ENCODE data around the gene SMYD3.

SMYD3 gene

DNA sequence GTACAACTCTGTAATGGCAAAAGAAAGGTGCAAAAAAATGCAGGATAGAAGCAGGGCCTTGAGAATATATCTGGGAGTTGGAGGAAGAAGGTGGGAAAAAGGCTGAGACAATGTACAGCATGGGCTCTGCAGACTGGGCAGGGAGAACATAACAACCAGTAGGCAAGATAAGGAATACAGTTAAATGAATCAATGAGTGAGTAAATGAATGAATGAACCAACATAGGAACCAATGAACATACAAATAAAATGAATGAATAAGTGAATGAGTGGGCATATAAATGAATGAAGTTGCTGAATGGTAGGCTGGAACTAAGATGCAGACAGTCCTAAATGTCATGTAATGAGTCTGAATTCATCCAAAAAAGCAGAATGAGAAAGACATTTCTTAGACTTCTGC lies 370.6 kb downstream of the SMYD3 start:
- DNase-seq, result no peak

DNA sequence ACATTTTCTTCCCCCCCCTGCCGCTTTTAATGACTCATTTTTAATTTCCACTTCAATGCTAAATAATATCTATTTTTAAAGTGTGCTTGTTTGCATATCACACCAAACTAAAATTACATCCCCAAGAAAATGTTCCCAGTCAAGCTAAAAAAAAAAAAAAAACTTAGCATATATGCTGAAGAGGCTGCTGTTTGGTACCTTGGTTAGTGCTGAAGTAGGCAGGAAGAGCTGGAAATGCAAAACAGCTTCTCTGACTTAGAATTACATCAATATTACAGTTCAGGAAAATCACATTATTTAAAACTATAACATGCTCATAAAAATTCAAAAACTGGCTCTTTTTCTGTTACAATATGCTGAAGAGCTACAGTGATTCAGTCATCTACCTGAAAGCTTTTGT lies 372.3 kb downstream of the SMYD3 start:
- DNase-seq, result no peak

DNA sequence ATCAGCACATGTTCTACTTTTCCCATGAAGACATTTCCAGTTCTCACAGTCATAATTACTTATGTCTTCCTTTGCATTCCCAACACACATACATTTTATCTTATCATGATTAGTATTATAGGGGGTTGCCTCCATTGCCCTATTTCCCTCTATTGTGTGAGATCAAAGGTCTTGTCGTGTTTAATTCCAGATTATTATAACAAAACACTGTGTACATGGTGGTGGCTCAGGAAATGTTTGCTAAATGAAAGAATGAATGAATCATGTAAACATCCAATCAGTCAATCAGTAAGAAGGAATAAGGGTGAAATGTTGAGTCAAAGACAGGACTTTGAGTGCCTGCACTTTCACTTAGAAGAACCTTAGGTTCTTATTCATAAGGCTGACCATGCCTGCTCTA lies 376.0 kb downstream of the SMYD3 start:
- DNase-seq, result no peak

DNA sequence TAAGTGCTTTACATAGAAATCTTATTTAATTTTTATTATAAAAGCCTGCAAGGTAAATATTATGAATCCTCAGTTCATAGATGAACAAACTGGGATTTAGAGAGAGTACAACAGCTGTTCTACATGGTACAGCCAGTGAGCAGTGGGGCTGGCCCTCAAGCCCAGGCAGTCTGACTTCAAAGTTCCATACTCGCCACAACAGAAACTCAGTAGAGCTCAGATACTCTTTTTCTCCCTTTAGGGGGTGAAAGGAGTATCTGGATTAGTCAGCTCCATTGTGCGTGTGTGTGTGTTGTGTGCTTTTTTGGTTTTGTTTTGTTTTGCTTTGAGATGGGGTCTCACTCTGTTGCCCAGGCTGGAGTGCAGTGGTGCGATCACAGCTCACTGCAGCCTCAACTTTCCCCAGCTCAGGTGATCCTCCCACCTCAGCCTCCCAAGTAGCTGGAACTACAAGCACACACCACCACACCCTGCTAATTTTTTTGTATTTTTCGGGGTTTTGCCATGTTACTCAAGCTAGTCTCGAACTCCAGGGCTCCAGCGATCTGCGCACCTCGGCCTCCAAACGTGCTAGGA lies 378.5 kb downstream of the SMYD3 start:
- DNase-seq, result no peak

DNA sequence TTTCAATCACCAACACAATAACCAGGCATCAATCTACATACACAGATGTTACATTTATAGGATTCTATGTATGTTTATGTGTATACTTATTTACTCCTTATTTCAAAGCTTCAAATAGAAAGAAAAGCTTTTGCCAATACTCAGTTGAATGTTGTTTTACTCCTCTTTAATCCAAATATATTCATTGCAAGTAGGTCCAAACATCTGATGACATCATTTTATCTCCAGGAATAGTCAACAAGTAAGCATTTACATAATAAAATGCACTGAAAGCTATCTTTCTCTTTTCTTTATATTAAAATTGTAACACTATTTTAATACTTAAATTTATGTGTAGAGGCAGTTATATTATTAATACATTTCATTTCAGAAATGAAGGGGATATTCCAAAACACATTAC lies 380.5 kb downstream of the SMYD3 start:
- DNase-seq, result no peak

DNA sequence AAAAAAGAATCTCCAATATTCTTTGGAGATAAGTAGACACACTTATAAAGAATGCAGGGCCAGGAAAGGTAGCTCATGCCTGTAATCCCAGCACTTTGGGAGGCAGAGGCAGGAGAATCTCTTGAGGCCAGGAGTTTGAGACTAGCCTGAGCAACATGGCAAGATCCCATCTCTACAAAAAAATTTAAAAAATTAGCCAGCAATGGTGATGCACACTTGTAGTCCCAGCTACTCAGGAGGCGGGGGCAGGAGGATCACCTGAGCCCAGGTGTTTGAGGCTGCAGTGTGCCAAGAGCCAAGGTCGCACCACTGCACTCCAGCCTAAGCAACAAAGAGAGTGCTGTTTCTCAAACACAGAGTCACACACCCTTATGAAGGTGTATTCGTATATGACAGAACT lies 385.0 kb downstream of the SMYD3 start:
- no peak for DNase-seq

DNA sequence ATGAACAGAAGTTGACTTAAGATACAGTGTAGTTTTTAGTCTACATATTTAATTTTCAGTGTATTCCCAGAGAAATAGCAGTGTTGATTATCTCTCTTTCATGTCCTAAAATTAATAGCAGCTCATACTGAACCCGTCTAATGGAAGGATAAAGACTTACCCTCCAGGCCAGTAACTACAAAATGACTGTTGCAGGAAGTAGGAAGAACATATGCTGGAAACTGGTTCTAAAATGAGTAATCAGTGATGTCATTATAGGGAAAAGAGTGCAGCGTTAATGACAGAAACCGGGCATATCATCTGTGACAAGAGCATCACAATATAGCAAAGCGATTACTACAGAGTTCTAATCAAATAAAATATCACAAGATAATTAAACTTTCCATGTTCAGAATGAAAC lies 385.5 kb downstream of the SMYD3 start:
- no peak for DNase-seq

DNA sequence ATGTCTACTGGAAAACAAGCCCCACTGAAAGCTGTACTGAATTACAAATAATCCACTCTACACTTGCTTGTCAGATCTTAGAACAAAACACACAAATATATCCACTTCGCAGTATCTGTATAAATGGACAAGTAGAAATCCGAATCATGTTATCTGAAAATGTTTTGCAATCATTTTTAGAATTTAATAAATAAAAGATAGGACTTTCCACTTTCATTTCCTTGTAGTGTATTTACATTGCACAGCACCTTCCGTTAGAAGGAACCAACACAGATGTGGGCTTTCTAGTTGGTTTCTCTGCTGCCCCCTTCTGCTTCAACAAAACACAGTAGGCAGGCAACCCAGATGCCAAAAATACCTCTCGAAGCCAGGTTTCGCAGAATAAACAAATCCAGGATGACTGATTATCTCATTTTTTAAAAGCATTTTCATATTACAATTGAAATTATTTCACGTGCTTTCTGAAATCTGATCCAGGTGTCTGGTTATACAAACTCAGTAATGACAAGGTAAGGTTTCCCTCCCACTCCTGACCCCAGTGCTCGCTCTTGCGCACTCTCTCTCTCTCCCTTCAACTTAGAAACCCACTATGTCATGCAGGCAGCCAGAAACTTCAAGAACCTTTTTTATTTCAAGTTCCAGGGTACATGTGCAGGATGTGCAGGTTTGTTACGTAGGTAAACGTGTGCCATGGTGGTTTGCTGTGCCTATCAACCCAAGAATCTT lies 389.9 kb downstream of the SMYD3 start:
- no peak for DNase-seq

DNA sequence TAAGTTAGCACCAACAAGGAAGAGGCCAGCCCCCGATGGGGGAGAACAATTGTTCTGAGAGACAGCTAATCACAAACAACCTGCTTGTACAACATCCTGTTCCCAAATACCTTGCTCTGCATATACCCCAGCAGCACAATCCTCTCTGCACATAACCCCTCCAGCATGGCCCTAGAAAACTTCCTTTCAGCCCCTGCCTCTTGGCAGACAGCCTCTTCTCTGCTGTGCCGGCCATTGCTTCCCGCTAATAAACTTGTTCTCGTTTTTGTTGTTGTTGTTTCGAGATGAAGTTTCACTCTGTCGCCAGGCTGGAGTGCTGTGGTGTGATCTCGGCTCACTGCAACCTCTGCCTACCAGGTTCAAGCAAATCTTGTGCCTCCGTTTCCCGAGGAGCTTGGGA lies 392.7 kb downstream of the SMYD3 start:
- DNase-seq, result no peak

DNA sequence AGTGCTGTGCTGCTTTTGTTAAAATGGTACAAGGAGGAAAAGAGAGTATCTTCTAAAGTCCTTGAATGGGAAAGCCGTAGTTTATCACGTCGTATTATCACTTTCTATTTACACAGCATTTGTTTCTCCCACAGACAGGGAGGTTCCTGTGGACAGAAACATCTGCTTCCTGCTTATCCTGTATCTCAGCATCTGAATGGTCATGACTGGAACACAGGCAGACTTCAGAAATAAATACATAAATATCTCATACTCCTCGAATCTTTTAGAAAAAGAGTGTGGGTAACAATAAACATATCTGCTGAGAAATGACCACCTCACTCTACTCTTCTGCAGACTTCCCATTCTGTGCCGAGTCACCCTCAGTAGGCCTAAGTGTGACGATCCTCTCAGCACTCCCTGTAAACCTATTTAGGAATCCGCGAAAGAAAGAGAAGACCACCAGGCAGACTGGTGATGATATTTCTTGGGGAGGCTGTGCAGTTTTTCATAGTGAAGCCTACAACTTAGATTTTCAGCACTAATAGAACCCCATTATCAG lies 393.5 kb downstream of the SMYD3 start:
- no peak for DNase-seq

DNA sequence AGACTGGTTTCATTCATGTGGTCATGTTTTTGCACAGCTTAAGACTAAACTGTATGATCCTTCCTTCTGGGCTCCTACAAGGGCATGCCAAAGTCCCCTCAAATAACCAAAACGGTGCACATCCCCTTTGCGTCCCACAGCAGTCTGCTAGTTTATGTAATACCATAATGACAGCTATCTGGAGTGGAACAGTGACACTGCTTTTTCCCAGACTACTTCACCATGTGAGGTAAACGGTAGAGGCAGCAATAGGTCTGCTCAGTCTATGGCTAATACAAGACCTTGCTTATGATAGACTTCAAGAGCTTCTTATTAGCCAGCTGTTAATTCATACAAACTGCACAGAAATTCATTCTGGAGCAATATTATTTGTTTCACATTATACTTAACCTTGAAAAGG lies 395.5 kb downstream of the SMYD3 start:
- no peak for DNase-seq

DNA sequence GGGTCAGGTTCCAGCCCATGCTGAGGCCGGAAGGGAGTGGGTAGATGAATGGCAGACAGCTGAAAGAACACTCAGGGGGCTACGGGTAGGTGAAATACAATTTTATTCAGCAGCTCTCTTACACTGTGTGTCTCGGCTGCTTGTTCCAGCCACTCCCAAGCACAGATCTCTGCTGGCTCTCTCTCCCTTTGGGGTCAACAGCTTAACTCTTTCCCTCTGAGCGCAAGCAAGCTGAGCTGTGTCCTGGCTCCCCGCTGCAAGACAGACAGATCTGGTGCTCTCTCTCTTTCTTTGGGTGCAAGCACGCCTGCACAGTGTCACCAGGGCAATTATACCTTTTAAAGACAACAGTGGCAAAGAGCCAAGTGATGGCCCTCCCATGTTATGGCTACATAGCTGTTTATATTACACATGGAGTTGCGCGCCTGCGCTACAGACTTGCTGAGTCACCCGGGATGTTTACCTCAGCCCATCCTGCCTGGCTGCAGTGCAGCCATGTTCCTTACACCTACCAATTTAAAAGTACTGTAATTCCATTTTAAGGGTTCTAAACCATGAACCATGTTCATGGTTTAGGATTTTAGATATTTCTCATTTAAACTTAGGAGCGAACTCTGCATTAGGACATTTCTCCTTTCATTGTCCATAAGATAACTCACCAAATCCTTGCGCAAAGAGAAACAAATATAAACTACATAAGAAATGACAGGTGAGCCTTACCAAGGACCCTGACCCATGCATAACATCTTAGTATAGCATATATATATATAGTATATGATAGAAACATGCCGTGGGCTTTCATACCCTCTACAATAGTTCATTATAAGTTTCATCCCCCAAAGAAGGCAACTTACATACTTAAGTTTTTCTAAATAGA lies 396.5 kb downstream of the SMYD3 start:
- no peak for DNase-seq

DNA sequence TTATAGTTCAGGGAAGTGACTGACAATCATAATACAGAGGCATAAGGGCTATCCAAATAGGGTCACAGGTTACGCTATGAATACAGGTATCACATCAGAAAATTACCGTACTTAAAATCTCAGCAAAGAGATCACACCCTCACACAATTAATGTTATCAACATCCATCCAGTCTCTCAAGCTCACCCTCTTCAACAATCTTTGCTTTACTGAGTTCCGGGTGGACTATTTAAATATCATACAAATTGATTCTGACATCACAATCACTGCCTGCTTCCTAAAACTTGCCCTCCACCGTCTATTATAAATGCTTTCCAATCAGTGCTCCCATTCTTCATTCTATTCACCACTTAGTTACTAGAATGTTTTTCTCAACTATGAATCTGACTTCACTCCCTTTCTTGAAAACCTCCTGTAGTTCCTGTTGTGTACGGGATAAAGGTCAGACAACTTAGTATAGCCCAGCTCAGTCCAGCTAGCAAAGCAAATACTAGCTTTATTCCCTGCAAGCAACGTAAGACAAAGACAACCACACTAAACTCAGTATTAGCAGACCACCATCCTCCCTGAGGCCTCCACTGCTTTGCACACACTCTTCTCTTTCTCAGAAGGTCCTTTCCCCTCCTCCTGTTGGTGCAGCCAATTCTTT lies 398.7 kb downstream of the SMYD3 start:
- DNase-seq, result no peak

DNA sequence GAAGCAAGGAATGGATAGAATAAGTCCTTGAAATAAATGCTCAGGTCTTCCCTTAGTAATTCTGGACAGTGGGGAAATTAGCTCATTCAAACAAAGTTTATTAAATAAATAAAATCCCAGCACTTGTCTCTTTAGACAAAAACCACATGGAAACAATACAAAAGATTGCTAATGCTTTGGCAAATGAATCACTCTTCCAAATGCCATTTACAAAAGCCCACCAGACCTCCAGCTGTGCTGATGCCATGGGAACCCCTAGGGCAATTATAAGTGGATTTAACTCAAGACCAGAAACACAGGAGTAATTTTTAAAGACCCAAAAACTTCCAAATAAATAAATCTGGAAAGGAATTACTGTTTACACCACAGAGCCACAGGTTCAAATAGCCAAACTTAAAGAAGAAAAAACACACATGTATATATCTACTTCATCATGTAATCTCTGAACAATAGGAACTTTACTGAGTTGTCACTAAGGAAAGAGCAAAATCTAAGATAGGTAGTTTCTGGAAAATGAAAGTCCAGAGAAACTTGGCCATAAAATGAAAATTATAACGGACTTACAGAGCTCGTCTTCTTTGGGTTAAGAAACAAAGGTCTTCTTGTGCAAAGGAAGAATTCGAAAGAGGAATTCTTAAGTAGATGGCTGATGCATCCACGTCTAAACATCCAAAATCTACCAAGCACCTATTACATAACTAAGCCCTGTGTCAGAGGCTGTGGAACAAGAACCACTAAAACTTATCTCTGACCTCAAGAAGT lies 399.4 kb downstream of the SMYD3 start:
- no peak for DNase-seq

DNA sequence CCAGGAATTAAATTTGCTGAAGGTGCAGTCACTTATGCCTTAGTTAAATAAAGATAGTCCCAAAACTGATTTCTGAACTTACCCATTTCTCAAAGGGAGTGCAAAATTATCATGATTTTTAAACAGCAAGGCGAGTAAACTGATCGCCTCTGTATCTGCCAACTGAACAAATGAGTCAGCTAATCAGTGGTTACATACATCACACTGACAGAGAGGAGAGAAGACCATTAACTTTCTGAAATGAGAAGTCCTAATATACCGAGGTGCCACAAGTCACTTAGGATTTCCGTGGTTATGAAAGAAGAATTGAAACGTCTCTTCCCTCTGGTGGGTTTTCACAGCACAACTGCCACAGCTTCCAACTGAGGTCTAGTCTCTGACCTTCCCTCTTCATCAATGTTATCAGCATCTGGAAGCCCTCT lies 400.7 kb downstream of the SMYD3 start:
- no peak for DNase-seq

DNA sequence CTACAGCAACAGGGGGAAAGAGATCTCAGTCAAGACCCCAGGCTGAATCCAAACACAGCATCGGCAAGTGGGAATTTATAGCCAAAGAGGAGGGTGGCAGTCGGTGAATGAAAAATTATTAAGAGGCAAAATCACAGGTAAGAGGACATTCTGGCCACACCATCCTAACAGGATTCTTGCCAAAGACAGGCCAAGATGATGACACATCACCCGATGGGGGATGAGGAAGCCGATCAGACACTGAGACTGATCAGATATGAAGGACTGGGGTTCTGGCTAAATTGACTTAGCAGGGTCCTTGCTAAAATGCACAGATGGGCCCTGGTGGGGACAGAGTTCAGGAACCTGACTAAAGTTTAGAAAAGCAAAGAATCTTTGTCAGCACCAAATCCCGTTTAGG lies 402.2 kb downstream of the SMYD3 start:
- DNase-seq, result no peak

DNA sequence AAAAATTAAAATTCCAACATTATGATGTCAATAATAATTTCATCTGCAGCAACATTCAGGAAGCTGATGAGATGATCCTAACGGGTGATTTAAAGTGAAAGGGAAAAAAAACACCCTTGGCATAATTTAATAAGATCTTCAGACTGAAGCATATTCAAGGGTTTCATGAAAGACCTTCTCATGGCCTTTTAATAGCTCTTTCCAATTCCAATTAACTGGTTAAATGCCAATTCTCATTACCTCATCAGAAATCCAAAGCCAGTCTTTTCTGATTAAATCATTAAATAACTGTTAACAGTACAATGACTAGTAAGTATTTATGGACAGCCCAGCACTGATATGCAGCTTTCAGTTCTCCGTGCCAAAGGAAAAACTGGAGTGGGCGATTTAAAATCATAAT lies 407.5 kb downstream of the SMYD3 start:
- DNase-seq, result no peak

DNA sequence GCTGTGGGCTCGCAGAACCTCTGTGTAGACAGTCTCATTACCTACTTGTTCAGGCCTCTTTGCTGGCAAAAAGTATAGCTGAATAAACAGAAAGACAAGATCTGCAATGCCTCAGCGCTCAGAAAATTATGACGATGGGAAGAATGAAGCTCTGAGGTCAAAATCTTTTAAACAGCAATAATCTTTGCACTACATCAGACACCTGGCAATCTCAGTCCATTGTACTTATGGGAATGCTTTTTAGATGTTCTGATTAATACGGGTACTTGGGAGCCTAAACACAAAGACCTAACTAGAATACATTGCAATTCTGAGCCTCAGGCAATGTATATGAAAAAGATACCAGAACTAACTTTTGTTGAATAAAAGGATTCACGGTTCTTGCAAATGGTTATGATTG lies 410.7 kb downstream of the SMYD3 start:
- DNase-seq, result no peak

DNA sequence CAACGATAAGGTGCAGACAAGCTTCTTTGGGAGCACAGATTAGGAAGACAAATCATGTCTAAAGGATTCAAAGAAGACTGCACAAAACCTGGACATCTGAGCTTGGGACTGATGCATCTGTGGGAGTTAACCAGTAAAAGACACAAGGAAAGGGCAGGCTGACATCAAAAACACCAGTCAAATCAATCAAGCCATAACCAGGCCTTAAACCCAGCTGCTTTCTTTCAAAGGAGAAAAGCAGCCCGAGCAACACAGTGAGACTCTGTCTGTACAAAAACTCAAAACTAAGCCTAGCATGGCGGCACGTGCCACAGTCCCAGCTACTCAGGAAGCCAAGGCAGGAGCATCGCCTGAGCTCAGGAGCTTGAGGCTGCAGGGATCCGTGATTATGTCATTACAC lies 411.6 kb downstream of the SMYD3 start:
- no peak for DNase-seq

DNA sequence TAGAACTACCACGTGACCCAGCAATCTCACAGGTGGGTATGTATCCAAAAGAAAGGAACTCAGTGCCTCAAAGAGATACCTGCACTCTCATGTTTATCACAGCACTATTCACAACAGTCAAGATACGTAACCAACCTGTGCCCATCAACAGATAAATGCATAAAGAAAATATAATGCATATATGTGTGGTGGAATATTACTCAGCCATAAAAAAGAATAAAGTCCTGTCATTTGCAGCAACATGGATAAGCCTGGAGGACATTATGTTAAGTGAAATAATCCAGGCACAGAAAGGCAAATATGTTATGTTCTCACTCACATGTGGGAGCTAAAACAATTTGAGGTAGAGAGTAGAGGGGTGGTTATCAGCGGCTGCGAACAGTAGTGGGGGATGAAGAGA lies 413.8 kb downstream of the SMYD3 start:
- DNase-seq, result no peak

DNA sequence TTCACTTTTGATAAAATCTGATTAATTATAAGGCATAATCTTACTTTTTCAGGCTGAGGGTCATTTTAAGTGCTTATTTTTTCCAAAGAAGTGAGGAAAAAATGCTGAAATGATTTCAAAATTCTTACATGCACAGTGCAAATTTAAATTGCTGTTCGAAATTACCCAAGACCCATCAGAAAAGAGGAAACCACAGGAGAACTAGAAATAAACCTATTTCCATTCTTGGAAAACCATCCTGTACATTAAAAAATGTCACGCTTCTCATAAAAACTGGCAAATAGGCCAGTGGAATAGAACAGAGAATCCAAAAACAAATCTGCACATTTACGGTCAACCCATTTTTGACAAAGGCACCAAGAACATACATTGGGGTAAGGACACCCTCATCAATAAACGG lies 414.9 kb downstream of the SMYD3 start:
- DNase-seq, result no peak

DNA sequence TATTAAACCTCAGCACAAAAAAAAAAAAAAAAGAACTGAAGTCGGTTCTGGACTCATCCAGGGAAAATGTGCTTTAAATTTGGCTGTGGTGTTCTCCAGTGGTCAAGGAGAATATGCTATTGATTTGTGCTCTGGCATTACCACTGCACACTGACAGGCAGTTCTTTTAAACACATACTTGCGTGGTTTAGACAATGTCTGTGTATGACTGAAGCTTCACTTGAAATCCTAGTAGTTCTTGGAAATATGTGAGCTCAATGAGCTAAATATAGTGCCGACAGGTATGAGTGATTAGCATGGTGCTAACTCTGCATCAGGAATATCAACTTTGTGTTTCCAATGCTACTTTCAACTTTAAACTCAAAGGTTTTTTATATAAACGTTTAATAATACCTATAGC lies 415.6 kb downstream of the SMYD3 start:
- no peak for DNase-seq
